ENCODE results near the gene SORBS1. TPM values are rescaled to one million over a fixed set of nuclear protein-coding genes. Genes with fewer than 3 reads are reported as not detected.

The SORBS1 gene
- total RNA-seq, 1 donor from 2014 or later: 16.1 TPM

DNA sequence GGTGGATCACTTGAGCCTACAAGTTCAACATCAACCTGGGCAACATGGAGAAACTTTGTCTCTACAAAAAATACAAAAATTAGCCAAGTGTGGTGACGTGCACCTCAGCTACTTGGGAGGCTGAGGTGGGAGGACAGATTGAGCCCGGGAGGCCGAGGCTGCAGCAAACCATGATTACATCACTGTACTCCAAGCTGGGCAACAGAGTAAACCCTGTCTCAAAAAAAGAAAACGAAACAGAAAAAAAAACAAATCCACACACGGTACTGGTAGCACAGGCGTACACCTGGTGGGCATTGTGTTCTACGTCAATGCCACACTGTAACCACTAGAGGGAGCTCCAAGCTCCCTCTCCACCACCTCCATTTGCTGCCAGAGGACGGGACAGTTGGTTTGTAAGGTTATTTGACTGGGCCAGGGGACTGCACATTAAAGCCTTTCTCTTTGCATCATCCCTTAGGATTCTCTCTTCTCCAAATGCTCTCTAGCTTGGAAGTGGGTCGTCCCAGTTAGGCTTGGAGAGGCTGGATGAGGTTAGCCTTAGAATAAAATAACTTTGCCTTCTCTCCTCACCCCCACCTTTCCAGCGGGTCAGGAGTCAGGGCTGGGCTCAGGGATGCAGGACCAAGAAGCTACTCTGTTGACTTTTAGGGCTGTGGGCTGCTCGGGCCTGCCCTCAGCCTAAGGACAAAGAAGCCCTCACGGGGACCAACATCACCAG is 130.8 kb downstream of the SORBS1 start:
- no peaks in the 10 kb centered on the region for H3F3A ChIP-seq (ENCODE audit: low read depth)
- H3K4me1 ChIP-seq: peaks cover 5% of the 10 kb centered on the region
- no peak overlapping the region for H3K27ac ChIP-seq
- no peaks in the 10 kb centered on the region for H4K20me1 ChIP-seq (ENCODE audit: low read depth)
- H3K9me3 ChIP-seq (ENCODE audit: low read depth): no peaks in the 10 kb centered on the region
- DNase-seq (ENCODE audit: low spot score): peak; percentile 80
- no peak overlapping the region for H3K4me2 ChIP-seq
- Mint-ChIP-seq H3K27me3 (ENCODE audit: insufficient read depth, low read depth) (peaks cover 12% of the 10 kb centered on the region), H3K36me3 (peaks cover 3% of the 10 kb centered on the region), H3K27ac (no peak overlapping the region), H3K9me3 (no peaks in the 10 kb centered on the region), H3K4me1 (peaks cover 33% of the 10 kb centered on the region), H3K4me3 (no peak overlapping the region)
- no peaks in the 10 kb centered on the region for H3K79me2 ChIP-seq (ENCODE audit: low read depth)
- no peaks in the 10 kb centered on the region for H3K27me3 ChIP-seq
- no peak overlapping the region for H3K9ac ChIP-seq
- H2AFZ ChIP-seq (replicated peaks): peak overlapping the region; percentile 76
- H3K36me3 ChIP-seq: no peaks in the 10 kb centered on the region
- no peak overlapping the region for H3K4me3 ChIP-seq
- TF ChIP-seq, protein P1, sequence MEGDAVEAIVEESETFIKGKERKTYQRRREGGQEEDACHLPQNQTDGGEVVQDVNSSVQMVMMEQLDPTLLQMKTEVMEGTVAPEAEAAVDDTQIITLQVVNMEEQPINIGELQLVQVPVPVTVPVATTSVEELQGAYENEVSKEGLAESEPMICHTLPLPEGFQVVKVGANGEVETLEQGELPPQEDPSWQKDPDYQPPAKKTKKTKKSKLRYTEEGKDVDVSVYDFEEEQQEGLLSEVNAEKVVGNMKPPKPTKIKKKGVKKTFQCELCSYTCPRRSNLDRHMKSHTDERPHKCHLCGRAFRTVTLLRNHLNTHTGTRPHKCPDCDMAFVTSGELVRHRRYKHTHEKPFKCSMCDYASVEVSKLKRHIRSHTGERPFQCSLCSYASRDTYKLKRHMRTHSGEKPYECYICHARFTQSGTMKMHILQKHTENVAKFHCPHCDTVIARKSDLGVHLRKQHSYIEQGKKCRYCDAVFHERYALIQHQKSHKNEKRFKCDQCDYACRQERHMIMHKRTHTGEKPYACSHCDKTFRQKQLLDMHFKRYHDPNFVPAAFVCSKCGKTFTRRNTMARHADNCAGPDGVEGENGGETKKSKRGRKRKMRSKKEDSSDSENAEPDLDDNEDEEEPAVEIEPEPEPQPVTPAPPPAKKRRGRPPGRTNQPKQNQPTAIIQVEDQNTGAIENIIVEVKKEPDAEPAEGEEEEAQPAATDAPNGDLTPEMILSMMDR (IDR thresholded peaks at IDR 0.05): peak; percentile 97
- no peak for TF ChIP-seq EZH2phosphoT487 (IDR thresholded peaks at IDR 0.05)

DNA sequence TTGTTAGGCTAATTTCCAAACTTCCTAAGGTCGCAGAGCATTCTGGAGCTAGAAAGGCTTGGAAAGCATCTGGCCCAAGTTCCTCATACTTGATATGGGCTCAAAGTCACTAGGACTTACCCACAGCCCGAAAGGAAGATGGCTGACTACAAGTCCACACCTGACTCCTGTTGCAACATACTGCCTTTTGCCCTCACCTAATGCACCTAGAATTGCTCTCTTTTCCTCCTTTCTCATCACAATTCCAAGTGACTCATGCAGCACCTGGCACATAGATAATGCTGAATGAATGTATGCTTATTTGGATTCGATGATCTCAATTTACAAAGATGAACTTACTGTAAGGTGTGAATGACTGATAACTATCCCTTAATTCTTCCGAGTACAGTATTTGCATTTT is 131.5 kb downstream of the SORBS1 start:
- peaks cover 12% of the 10 kb centered on the region for H3K27me3 Mint-ChIP-seq (ENCODE audit: insufficient read depth, low read depth)
- no peak for TF ChIP-seq EZH2 (IDR thresholded peaks at IDR 0.05)
- TF ChIP-seq EZH2phosphoT487 (IDR thresholded peaks at IDR 0.05): no peak
- TF ChIP-seq, protein P1 (IDR thresholded peaks at IDR 0.05): no peak
- Histone ChIP-seq H3K4me1 (peaks cover 5% of the 10 kb centered on the region), H3K9me3 (ENCODE audit: low read depth) (no peaks in the 10 kb centered on the region), H2AFZ (replicated peaks) (no peak overlapping the region), H3K4me3 (no peak overlapping the region), H4K20me1 (ENCODE audit: low read depth) (no peaks in the 10 kb centered on the region), H3K79me2 (ENCODE audit: low read depth) (no peaks in the 10 kb centered on the region), H3K27me3 (no peaks in the 10 kb centered on the region), H3K4me2 (no peak overlapping the region), H3K27ac (no peak overlapping the region), H3K9ac (no peak overlapping the region), H3K36me3 (no peaks in the 10 kb centered on the region), H3F3A (ENCODE audit: low read depth) (no peaks in the 10 kb centered on the region)
- no peak overlapping the region for H3K27ac Mint-ChIP-seq
- no peak overlapping the region for H3K4me3 Mint-ChIP-seq
- H3K9me3 Mint-ChIP-seq: no peaks in the 10 kb centered on the region
- peaks cover 3% of the 10 kb centered on the region for H3K36me3 Mint-ChIP-seq
- no peak for DNase-seq (ENCODE audit: low spot score)
- H3K4me1 Mint-ChIP-seq: peaks cover 33% of the 10 kb centered on the region

DNA sequence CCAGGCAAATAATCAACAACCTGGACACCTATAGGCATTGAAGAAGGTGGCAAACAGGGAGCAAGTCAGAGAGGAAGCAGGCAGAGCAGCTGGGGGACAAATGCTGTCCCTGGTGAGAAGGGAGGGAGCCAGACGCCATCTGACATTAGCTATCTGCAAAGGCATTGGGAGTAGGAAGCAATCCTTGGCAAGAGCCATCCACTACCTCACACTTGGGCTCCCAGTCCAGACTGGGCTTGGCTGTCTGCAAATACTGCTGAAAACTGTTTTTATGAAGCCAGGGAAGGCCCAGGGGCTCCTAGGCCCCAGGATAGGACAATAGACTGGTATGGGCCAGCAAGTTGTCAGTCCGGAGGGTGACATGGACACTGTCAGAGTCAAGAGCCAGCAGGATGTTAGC is 132.5 kb downstream of the SORBS1 start:
- Histone ChIP-seq H3K9me3 (ENCODE audit: low read depth) (no peaks in the 10 kb centered on the region), H3K4me1 (peaks cover 5% of the 10 kb centered on the region), H3K27ac (no peak overlapping the region), H3K27me3 (no peaks in the 10 kb centered on the region), H3K79me2 (ENCODE audit: low read depth) (no peaks in the 10 kb centered on the region), H3K4me3 (no peak overlapping the region), H3K36me3 (no peaks in the 10 kb centered on the region), H3K9ac (no peak overlapping the region), H3K4me2 (no peak overlapping the region), H3F3A (ENCODE audit: low read depth) (no peaks in the 10 kb centered on the region), H2AFZ (replicated peaks) (no peak overlapping the region), H4K20me1 (ENCODE audit: low read depth) (no peaks in the 10 kb centered on the region)
- no peak overlapping the region for H3K27ac Mint-ChIP-seq
- peaks cover 25% of the 10 kb centered on the region for H3K4me1 Mint-ChIP-seq
- H3K9me3 Mint-ChIP-seq: no peaks in the 10 kb centered on the region
- peaks cover 3% of the 10 kb centered on the region for H3K36me3 Mint-ChIP-seq
- no peak for TF ChIP-seq EZH2 (IDR thresholded peaks at IDR 0.05)
- peaks cover 12% of the 10 kb centered on the region for H3K27me3 Mint-ChIP-seq (ENCODE audit: insufficient read depth, low read depth)
- H3K4me3 Mint-ChIP-seq: no peak overlapping the region
- no peak for DNase-seq (ENCODE audit: low spot score)

DNA sequence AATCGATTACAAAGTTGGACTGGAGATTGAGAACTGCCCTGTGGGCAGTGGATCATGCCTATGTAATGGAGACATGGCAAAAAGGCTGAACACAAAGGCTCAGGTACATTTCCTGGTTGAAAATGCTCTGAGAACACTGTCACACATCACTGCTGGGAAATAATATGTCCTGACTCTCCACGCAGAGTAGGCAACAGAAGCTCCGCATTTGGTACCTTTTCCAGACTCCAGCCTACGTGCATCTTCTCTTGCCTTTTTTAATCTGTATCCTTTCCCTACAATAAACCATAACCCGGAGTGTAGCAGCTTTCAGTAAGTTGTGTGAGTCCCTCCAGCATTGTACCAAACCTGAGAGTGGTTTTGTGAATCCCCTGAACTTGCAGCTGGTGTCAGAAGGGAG is 134.7 kb downstream of the SORBS1 start:
- Histone ChIP-seq H3K79me2 (ENCODE audit: low read depth) (no peaks in the 10 kb centered on the region), H3K4me1 (no peaks in the 10 kb centered on the region), H3K27ac (no peak overlapping the region), H3K27me3 (no peaks in the 10 kb centered on the region), H3K4me3 (no peak overlapping the region), H3K9me3 (ENCODE audit: low read depth) (no peaks in the 10 kb centered on the region), H3K4me2 (no peak overlapping the region), H3F3A (ENCODE audit: low read depth) (no peaks in the 10 kb centered on the region), H3K36me3 (no peaks in the 10 kb centered on the region), H3K9ac (no peak overlapping the region), H2AFZ (replicated peaks) (no peak overlapping the region), H4K20me1 (ENCODE audit: low read depth) (no peaks in the 10 kb centered on the region)
- no peak overlapping the region for H3K27ac Mint-ChIP-seq
- peaks cover 3% of the 10 kb centered on the region for H3K36me3 Mint-ChIP-seq
- H3K4me3 Mint-ChIP-seq: no peak overlapping the region
- H3K9me3 Mint-ChIP-seq: no peaks in the 10 kb centered on the region
- TF ChIP-seq, protein P1 (IDR thresholded peaks at IDR 0.05): no peak
- no peak for TF ChIP-seq EZH2 (IDR thresholded peaks at IDR 0.05)
- no peak for TF ChIP-seq EZH2phosphoT487 (IDR thresholded peaks at IDR 0.05)
- DNase-seq (ENCODE audit: low spot score): no peak
- peaks cover 17% of the 10 kb centered on the region for H3K4me1 Mint-ChIP-seq
- peaks cover 6% of the 10 kb centered on the region for H3K27me3 Mint-ChIP-seq (ENCODE audit: insufficient read depth, low read depth)

Data from neural progenitor cell (in vitro differentiated cells).